ENCODE results near the gene FOXL1.

FOXL1 gene

GRCh38 chr16:86549076-86549892, 29.1 kb upstream of the FOXL1 start:
- DNase-seq, result no peak

- no peak for DNase-seq
These were observed 28.5 kb upstream of the FOXL1 start for GRCh38 chr16:86549893-86550190.

- no peak for DNase-seq
These were observed 28.1 kb upstream of the FOXL1 start for GRCh38 chr16:86550281-86550680.

- DNase-seq, result no peak
These were observed 25.0 kb upstream of the FOXL1 start for GRCh38 chr16:86553356-86553755.

- no peak for DNase-seq
These were observed 23.8 kb upstream of the FOXL1 start for GRCh38 chr16:86554599-86554916.

GRCh38 chr16:86554917-86555703, 23.2 kb upstream of the FOXL1 start, which contains the start of gene MTHFSD:
MTHFSD (minus strand) TSS chr16:86555235; CDS start chr16:86555184, 51 bp downstream.
- peak; percentile 95 for DNase-seq

GRCh38 chr16:86555704-86556075, 22.7 kb upstream of the FOXL1 start:
- DNase-seq, result no peak

GRCh38 chr16:86556576-86556975, 21.8 kb upstream of the FOXL1 start:
- DNase-seq, result no peak

GRCh38 chr16:86557587-86557986, 20.8 kb upstream of the FOXL1 start:
- DNase-seq, result no peak

- DNase-seq, result no peak
These were observed 19.8 kb upstream of the FOXL1 start for GRCh38 chr16:86558355-86559193.

GRCh38 chr16:86559802-86560305, 18.5 kb upstream of the FOXL1 start:
- DNase-seq, result no peak

- no peak for DNase-seq
These were observed 16.0 kb upstream of the FOXL1 start for GRCh38 chr16:86562356-86562755.

- peak; percentile 82 for DNase-seq
These were observed 14.6 kb upstream of the FOXL1 start for GRCh38 chr16:86563469-86564345.

- no peak for DNase-seq
These were observed 13.1 kb upstream of the FOXL1 start for GRCh38 chr16:86565181-86565631.

GRCh38 chr16:86565644-86566511, 12.5 kb upstream of the FOXL1 start:
- DNase-seq, result no peak

GRCh38 chr16:86566601-86566965, 11.8 kb upstream of the FOXL1 start, which contains the start of gene FOXC2:
FOXC2 (plus strand) TSS chr16:86566829; CDS start chr16:86567336, 507 bp downstream.
- DNase-seq, result peak; percentile 29

- no peak for DNase-seq
These were observed 11.2 kb upstream of the FOXL1 start for GRCh38 chr16:86566966-86567700.

- DNase-seq, result no peak
These were observed 10.4 kb upstream of the FOXL1 start for GRCh38 chr16:86567701-86568581.

Data from effector CD4-positive, alpha-beta T cell (primary cell).